AG04450 (cell line): ENCODE results near the gene KIAA1671. TPM values are rescaled to one million over a fixed set of nuclear protein-coding genes. Genes with fewer than 3 reads are reported as not detected.

Experiments
- CTCF ChIA-PET: fragments of 300-600, 350-600 bp; formaldehyde crosslinking; extraction: SDS; loops from one replicate; lab custom pipeline; 2022; ENCODE audit warnings: antibody characterized with exemption, inconsistent platforms; lab: Charles Lee
- POLR2A ChIA-PET: fragments of 350-600 bp; formaldehyde crosslinking; extraction: SDS; loops from one replicate; lab custom pipeline; 2021; ENCODE audit warnings: antibody characterized with exemption, inconsistent platforms; lab: Yijun Ruan, JAX
- DNase-seq: peaks from one replicate; pipeline ENCODE4 v3.0.0-alpha.2; 2011; ENCODE audit warnings: low read depth, low spot score
- H3K27ac ChIP-seq: one replicate; pipeline ENCODE4 v1.5.1; 2012; ENCODE audit warnings: low read depth, low read length, control low read depth
- H3K27me3 ChIP-seq: one replicate; pipeline ENCODE4 v1.6.0; 2012; ENCODE audit warnings: low read length; ENCODE audit not compliant: control insufficient read depth, insufficient read depth
- H3K4me3 ChIP-seq: 2 replicates; pipeline ENCODE4 v1.5.1; 2011; ENCODE audit warnings: mild to moderate bottlenecking, low read depth, low read length, control low read depth
- H3K9me3 ChIP-seq: 2 replicates; pipeline ENCODE4 v1.5.1; 2012; ENCODE audit warnings: low read length; ENCODE audit not compliant: control insufficient read depth, insufficient read depth
- CTCF ChIP-seq: IDR thresholded peaks from 2 replicates; pipeline ENCODE4 v1.5.1; 2011; ENCODE audit warnings: low read depth, low read length, control low read depth, inconsistent platforms
- polyA plus RNA-seq: library from polyadenylated mRNA; depleted of rRNA; stranded (reverse); fragments of >200 nt; gene quantifications from 2 replicates; pipeline ENCODE4 v1.2.3, GENCODE V29; 2011

KIAA1671 gene
- polyA plus RNA-seq, 1 experiment, result 0.02 TPM

DNA sequence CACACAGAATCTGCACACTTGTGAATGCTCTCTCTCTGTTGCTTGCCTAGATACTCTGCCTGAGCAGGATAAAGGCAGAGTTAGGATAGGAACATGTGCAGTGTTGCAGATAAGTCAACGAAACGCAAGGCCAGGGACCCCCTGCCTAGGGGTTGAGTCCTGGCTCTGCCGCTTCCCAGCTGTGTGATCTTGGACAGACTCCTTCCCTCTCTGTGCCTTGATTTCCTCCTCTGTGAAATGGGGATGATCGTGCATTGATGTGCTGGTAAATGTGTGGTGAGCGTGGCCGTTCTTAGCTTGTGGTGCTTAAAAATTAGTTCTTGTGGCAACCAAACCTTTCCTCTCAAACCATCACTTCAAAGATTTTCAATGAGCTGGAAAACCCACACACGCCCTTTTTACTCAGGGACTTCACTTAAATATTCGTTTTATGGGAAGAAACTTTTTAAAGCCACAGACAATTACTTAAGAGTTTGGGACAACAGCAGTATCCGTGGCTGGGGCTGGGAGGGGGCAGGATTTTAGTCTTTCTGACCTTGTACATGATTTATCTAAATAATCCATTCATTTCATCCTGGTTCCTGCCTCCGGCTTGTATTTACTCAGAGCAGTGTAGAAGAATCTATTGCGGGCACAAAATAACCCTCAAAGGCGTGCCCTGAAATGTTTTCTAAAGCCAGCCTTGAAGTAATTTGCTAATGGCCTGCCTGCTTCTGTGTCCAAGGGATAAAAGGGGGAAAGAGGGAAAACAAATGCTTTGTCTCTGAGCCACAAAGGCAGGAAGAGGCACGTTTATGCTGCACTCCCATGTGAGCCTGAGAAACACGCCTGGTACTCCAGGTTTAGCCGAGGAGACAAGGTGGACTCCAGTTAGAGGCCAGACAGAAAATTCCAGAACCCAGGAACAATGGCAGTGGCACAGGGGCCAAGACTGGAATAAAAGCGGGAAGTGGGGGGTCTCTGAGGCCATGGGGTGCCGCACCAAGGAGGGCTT is 162.2 kb downstream of the KIAA1671 start:
- CTCF ChIA-PET, result no interaction called here
- H3K27me3 ChIP-seq, result peaks cover 6% of the 10 kb centered on the region
- POLR2A ChIA-PET, result no interaction called here

GRCh38 chr22:25119609-25120008 is 167.1 kb downstream of the KIAA1671 start:
- no peaks in the 10 kb centered on the region for H3K9me3 ChIP-seq
- no peak overlapping the region for H3K27ac ChIP-seq
- no peaks in the 10 kb centered on the region for H3K27me3 ChIP-seq
- ChIA-PET CTCF (interaction anchor here (0.6 kb wide), 1 partner anchor 319 kb away, joined by 3 read pairs; no protein-coding TSS in a partner anchor), POLR2A (no interaction called here)
- no peak overlapping the region for H3K4me3 ChIP-seq
- no peak for DNase-seq
- TF ChIP-seq CTCF, result no peak

More for the DNA sequence above, 162.2 kb downstream of the KIAA1671 start:
- DNase-seq, result no peak
- no peak for TF ChIP-seq CTCF
- H3K9me3 ChIP-seq, result no peaks in the 10 kb centered on the region; the same call in 1 of the 2 replicates
- H3K4me3 ChIP-seq, result no peak overlapping the region
- H3K27ac ChIP-seq, result no peak overlapping the region

DNA sequence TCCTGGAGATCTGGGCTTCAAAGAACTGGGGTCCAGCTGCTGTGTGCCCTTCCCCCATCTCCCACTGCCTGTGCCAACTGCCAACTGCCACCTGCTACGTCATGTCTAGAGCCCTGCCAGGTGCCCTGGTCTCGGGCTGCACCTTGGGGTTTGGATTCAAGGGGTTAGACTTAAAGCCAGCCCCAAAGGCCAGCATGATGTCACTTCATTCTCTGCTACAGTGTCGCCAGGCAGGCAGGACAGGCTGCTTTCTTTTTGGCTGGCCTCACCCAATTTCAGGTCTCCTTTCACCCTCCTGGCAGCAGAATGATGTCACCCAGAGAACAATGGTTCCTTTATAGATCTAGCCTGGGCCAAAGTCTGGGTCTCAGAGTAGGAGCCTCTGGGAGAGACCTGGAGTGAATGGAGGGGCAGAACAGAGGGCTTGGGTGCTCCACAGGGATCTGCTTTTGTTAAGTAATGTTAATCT is 167.6 kb downstream of the KIAA1671 start:
- POLR2A ChIA-PET, result no interaction called here
- Histone ChIP-seq H3K4me3 (no peak overlapping the region), H3K27ac (no peak overlapping the region), H3K27me3 (no peaks in the 10 kb centered on the region), H3K9me3 (no peaks in the 10 kb centered on the region)
- DNase-seq, result no peak
- TF ChIP-seq CTCF, result no peak
- CTCF ChIA-PET, result no interaction called here

DNA sequence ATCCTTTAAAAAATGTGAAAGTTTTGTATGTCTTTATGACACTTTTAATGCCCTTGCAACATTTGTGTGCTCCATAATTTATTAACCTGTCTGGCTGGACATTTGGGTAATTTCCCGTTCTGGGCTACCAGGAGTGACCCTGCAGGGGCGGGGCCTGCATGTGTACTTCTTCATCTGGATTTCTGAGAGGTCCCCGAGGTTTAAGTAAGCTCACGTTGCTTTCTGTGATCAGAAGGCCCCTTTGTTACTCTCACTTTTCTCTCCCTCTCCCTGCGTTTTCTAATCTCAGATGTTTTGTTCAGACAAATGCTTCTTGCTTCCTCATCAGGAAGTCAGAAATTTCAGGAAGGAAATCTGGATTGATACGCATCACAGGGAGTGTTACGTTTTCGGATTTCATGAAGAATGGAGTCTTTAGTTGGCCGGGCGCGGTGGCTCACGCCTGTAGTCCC is 168.3 kb downstream of the KIAA1671 start:
- Histone ChIP-seq H3K27ac (no peak overlapping the region), H3K4me3 (no peak overlapping the region), H3K27me3 (no peaks in the 10 kb centered on the region), H3K9me3 (no peaks in the 10 kb centered on the region)
- ChIA-PET POLR2A (no interaction called here), CTCF (interaction anchor here (1.1 kb wide), 1 partner anchor 9 kb away, joined by 3 read pairs; no protein-coding TSS in a partner anchor)
- DNase-seq, result no peak
- TF ChIP-seq CTCF, result no peak
